GM19467 (cell line): ENCODE results near the gene IGSF11.
"Not testable (repeated sequence)": the region's sequence is repeated elsewhere in the genome, so short reads cannot be mapped to it uniquely, and the experiment has no call there.

Experiments
- ATAC-seq: cut with Tn5 transposase; IDR thresholded peaks from one replicate; pipeline ENCODE4 v1.9.1; 2021; ENCODE audit warnings: mild to moderate bottlenecking, moderate library complexity; ENCODE audit not compliant: unreplicated experiment

Gene IGSF11

GRCh38 chr3:119034256-119035013 is at the start of gene IGSF11:
Gene IGSF11, minus strand, starts transcription at chr3:119034846. Its CDS starts 264 bp downstream, at chr3:119034582.
- peak; percentile 96 for ATAC-seq

- no peak for ATAC-seq
Observed at GRCh38 chr3:119080364-119080763, 45.7 kb upstream of the IGSF11 start.

GRCh38 chr3:119073258-119074001 is 38.8 kb upstream of the IGSF11 start:
- ATAC-seq, result no peak

- ATAC-seq, result not testable (repeated sequence)
Observed at GRCh38 chr3:119072451-119072850, 37.8 kb upstream of the IGSF11 start.

GRCh38 chr3:119069725-119070124 is 35.1 kb upstream of the IGSF11 start:
- ATAC-seq, result no peak

- no peak for ATAC-seq
Observed at GRCh38 chr3:119063471-119063870, 28.8 kb upstream of the IGSF11 start.

- no peak for ATAC-seq
Observed at GRCh38 chr3:119062892-119063291, 28.2 kb upstream of the IGSF11 start.

GRCh38 chr3:119044593-119044992 is 9.9 kb upstream of the IGSF11 start:
- ATAC-seq, result no peak

- no peak for ATAC-seq
Observed at GRCh38 chr3:119042162-119042561, 7.5 kb upstream of the IGSF11 start.

GRCh38 chr3:119035014-119035346 is 334 bp upstream of the IGSF11 start:
- ATAC-seq, result no peak

- ATAC-seq, result no peak
Observed at GRCh38 chr3:119033393-119034255, 1.0 kb downstream of the IGSF11 start.

GRCh38 chr3:119025171-119025795 is 9.4 kb downstream of the IGSF11 start:
- no peak for ATAC-seq

GRCh38 chr3:119019767-119020518 is 14.7 kb downstream of the IGSF11 start:
- ATAC-seq, result no peak

GRCh38 chr3:119018690-119019463 is 15.8 kb downstream of the IGSF11 start:
- ATAC-seq, result no peak

- ATAC-seq, result no peak
Observed at GRCh38 chr3:119015942-119016341, 18.7 kb downstream of the IGSF11 start.

GRCh38 chr3:119013951-119014350 is 20.7 kb downstream of the IGSF11 start:
- ATAC-seq, result no peak

- no peak for ATAC-seq
Observed at GRCh38 chr3:119011528-119011927, 23.1 kb downstream of the IGSF11 start.

GRCh38 chr3:118997190-118997589 is 37.5 kb downstream of the IGSF11 start:
- no peak for ATAC-seq

GRCh38 chr3:118991775-118992174 is 42.9 kb downstream of the IGSF11 start:
- no peak for ATAC-seq
